NCI-H1436 treated with DMSO at 0.1 percent for 48 hours (cell line): ENCODE data around the gene ZBTB7B.

ENCODE experiments used
- DNase-seq: peaks from one replicate; lab custom pipeline; 2025; lab: John Stamatoyannopoulos, UW

ZBTB7B gene

GRCh38 chr1:155003766-155004351, 1.3 kb downstream of the ZBTB7B start:
- no peak for DNase-seq

GRCh38 chr1:155004352-155005075, 1.9 kb downstream of the ZBTB7B start:
- no peak for DNase-seq

DNA sequence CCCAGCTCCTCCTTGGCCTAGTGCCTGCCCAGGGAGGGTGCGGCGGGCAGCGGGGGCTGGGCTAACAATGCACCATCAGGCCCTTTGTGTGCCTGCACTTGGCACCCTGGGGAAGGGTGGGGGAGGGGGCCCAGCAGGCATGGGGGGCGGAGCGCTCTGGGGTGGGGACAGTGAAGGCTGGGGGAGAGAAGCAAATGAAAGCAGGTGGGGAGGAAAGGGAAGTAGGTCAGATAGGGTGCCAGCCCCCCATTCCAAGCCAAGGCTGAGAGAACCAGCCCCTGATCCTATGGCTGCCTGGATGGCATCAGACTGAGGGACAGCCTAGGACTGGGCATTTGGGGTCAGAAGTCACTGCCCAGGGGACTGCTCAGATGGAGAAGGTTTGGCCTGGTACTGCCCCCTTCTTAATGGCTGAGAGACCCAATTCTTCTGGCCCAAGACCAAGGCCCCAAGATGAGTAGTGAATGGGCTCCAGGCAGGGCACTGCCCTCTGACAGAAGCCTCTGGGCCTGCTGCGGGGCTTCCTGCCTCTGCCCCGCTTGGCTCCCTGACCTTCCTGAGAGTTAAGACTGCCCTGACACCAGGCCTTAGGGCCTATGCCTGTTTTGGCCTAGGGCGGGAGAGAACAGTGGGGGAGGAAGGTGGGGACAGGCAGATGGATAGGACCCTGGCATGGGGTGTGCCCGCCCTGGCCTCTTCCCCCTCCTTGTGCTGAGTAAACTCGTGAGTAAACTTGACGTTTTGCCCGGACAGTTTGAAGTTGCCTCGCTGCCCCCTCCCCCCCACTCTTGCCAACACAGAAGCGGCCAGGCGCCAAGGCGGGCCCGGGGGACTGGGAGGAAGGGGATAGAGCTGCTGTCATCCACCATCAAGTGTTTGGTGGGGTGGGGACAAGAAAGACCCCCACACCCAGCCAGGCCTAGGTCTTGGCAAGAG, 2.7 kb downstream of the ZBTB7B start:
- DNase-seq = no peak

DNA sequence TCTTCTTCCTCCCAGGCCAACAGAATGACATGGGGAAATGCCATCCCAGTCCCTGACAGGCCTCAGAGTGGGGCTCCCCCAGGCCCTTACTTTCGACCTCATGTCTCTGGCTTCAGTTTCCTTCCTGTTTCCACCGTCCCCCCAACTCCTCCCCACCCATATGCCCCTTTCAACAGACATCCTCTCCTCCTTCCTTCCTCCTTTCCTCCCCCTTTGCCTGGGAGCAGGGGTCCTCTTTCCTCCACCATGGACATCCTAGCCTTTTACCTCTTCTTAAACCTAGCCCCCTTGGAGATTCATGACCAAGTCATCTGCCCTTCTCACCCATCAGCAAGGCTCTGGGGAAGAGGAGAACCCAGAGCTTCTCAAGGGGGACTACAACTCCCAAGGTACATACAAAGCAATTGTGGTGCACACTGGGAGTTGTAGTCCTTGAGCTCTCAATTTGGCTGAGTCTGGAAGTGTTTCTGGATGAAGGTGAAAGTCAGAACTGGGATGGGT, 4.0 kb downstream of the ZBTB7B start:
- no peak for DNase-seq

DNA sequence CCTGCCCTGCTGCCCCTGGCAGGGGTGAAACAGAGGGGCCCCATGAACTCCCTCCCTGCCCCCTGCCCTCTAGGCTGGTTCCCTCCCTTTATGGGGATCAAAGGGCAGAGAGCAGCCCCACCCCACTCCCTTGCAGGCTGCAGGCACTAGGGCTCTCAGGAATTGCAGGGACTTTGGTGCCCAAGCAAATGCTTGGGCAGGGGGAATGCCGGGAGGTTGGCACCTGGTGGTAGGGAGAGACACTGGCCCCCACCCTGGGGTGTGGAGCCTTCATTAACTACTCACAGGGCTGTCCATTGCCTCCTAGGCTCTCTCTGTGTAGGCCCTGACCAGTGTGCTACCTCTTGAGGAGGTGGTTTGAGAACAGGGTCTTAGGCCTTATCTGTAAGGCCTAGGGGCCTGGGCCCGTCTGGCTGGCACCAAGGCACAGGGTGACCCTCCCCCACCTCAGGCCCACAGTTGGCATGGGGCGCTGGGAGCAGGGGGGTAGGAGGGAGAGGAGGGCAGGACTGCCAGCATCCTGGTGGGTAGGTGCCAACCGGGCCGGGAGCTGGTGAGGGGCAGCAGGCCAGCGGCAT, 4.7 kb downstream of the ZBTB7B start:
- no peak for DNase-seq

DNA sequence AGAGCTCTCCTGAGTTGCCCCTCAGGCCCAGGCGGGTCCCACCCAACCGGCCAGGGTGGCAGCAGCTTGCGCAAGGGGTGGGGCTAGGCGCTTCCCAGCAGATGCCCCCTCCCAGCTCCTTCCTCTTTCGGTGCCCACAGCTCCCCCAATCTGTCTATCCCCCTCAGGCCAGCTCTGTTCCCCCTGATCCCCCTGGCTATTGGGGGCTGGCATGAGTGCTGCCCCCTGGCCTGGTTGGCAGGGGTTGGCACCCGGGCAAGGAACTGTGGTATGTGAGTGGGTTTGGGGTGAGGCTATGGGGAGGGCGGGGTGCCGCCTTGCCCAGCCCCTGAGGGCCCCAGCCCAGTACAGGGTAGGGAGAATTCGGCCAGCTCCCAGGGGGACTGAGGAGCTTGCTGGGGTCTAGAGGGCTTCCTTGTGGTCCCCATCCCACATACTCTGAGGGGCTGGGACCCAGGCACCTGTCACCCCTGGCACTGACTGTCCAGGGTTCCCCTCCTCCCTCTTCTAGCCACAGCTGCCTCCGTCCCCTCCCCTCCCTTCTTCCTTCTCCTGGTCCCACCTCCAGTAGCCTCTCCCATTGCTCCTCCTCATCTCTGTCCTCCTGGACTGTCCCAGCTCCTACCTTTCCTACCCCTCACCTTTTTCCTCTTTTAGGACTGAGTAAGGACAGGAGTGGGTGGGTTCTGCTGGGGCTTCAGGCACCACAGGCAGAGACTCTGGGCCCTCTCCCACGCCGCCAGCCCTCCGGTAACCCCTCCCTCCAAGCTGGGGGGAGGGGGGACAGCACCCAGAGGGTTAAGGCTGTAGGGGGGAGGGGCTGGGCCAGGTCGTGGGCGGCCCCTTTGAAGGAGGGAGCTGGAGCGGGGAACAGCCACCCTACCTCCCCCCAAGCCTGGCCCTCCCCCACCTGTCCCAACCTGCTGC, 5.7 kb downstream of the ZBTB7B start:
- no peak for DNase-seq

- DNase-seq = no peak
Observed at GRCh38 chr1:155009221-155009711, 6.7 kb downstream of the ZBTB7B start.

DNA sequence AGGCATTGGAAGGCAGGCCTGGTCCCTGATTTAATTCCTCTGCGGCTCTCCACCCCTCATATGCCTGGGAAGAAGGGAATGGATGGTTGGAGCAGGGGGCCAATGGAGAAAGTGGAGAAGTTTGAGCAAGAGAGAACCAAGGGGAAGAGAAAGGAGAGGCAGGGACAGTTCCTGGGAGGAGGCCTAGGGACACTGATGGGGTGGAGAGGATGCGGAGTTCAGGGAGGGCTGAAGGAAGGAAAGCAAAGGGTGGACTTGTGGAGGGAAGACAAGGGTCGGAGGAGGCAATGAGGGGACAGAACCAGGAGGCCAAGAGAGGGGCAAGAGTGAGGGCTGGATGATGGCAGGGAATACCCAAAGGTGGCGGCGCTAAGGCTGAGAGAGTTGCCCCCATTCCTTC, 7.1 kb downstream of the ZBTB7B start:
- DNase-seq = no peak

GRCh38 chr1:155010211-155010918, 7.8 kb downstream of the ZBTB7B start:
- DNase-seq = no peak

- DNase-seq = no peak
Observed at GRCh38 chr1:155011004-155011416, 8.4 kb downstream of the ZBTB7B start.

GRCh38 chr1:155011437-155012025, 8.9 kb downstream of the ZBTB7B start:
- no peak for DNase-seq

GRCh38 chr1:155012026-155012546, 9.5 kb downstream of the ZBTB7B start:
- peak; percentile 47 for DNase-seq

- DNase-seq = no peak
Observed at GRCh38 chr1:155012776-155013602, 10.4 kb downstream of the ZBTB7B start.

DNA sequence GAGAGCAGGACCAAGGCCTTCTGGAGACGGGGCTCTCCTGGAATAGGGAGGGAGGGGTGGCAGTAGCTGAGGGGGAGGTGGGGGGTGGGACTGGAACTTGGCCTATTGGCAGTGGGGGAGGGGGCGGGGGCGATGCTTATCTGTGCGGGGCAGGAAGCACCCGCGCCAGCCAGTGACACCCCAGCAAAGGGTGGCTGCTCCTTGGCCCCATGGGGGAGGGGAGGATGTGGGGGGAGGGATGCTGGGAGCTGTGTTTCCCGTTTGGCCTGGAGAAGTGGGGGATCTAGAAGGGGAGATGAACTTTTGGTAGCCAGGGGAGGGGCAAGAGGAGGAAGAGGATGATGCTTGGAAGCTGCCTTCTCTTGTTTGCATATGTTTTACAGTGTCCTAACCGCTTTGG, 11.0 kb downstream of the ZBTB7B start:
- DNase-seq = no peak

DNA sequence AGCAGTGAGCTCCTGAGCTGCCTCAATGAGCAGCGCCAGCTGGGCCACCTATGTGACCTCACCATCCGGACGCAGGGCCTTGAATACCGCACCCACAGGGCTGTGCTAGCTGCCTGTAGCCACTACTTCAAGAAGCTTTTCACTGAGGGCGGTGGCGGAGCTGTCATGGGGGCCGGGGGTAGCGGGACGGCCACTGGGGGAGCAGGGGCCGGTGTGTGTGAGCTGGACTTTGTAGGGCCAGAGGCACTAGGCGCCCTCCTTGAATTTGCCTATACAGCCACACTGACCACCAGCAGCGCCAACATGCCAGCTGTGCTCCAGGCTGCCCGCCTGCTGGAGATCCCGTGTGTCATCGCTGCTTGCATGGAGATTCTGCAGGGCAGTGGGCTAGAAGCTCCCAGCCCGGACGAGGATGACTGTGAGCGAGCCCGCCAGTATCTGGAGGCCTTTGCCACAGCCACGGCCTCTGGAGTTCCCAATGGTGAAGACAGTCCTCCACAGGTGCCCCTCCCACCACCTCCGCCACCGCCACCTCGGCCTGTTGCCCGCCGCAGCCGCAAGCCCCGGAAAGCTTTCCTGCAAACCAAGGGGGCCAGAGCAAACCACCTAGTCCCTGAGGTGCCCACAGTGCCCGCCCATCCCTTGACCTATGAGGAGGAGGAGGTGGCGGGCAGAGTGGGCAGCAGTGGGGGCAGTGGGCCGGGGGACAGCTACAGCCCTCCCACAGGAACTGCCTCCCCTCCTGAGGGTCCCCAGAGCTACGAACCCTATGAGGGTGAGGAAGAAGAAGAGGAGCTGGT, 12.3 kb downstream of the ZBTB7B start:
- DNase-seq = no peak

GRCh38 chr1:155015527-155016230, 13.1 kb downstream of the ZBTB7B start:
- no peak for DNase-seq

DNA sequence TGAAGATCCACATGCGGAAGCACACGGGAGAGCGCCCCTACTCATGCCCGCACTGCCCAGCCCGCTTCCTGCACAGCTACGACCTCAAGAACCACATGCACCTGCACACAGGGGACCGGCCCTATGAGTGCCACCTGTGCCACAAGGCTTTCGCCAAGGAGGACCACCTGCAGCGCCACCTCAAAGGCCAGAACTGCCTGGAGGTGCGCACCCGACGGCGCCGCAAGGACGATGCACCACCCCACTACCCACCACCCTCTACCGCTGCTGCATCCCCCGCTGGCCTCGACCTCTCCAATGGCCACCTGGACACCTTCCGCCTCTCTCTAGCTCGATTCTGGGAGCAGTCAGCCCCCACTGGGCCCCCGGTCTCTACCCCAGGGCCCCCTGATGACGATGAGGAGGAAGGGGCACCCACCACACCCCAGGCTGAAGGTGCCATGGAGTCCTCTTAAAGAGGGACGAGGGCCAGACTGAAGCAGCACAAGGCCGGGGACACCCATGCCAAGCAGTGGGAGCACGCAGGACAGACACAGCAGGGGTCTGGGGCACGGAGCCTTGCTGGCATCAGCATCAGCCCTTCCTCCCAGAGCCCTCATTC, 13.7 kb downstream of the ZBTB7B start:
- DNase-seq = no peak
